IPS-15b (cell line): ENCODE measurements around the gene MAP2K7.
A peak's percentile ranks its signal among the peaks of the same experiment; 100 is the strongest.

Source experiments
- H3K27me3 ChIP-seq: one replicate; pipeline ENCODE4 v1.6.1; 2013; ENCODE audit warnings: low read length; ENCODE audit not compliant: control insufficient read depth, insufficient read depth
- H3K36me3 ChIP-seq: one replicate; pipeline ENCODE4 v1.6.1; 2013; ENCODE audit warnings: low read length; ENCODE audit not compliant: control insufficient read depth, insufficient read depth
- H3K4me1 ChIP-seq: one replicate; pipeline ENCODE4 v1.6.1; 2013; ENCODE audit warnings: mild to moderate bottlenecking, low read length; ENCODE audit not compliant: control insufficient read depth, insufficient read depth
- H3K4me3 ChIP-seq: one replicate; pipeline ENCODE4 v1.5.1; 2013; ENCODE audit warnings: low read depth, low read length
- H3K9ac ChIP-seq: one replicate; pipeline ENCODE4 v1.6.1; 2013; ENCODE audit warnings: low read depth, mild to moderate bottlenecking, low read length
- H3K9me3 ChIP-seq: one replicate; pipeline ENCODE4 v1.6.1; 2013; ENCODE audit warnings: mild to moderate bottlenecking, low read length; ENCODE audit not compliant: control insufficient read depth, insufficient read depth

The MAP2K7 gene

DNA sequence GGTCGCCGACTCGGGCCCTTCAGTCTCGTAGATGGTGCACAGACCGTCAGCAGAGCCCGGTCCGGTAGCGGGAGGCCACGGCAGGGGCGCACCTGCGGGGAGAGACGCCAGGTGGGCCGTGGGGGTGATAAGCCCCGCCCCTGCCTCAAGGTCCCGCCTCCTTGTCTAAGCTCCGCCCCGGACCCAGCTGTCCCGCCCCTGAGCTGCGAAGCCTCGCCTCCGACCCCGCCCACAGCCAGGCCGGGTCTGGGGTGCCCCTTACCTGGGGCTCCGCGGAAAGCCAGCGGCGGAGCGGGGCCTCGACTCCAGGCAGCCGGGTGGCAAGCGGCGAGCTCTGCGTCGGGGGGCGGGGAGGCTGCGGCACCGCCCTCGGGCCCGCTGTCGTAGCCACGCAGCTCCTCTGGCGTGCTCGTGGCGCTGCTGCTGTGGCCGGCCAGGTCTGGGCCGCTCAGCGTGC lies 34.2 kb upstream of the MAP2K7 start:
- Histone ChIP-seq H3K4me3 (peak overlapping the region; percentile 69), H3K9me3 (no peaks in the 10 kb centered on the region), H3K9ac (no peak overlapping the region), H3K27me3 (peaks cover 38% of the 10 kb centered on the region), H3K4me1 (peaks cover 11% of the 10 kb centered on the region), H3K36me3 (no peaks in the 10 kb centered on the region)

DNA sequence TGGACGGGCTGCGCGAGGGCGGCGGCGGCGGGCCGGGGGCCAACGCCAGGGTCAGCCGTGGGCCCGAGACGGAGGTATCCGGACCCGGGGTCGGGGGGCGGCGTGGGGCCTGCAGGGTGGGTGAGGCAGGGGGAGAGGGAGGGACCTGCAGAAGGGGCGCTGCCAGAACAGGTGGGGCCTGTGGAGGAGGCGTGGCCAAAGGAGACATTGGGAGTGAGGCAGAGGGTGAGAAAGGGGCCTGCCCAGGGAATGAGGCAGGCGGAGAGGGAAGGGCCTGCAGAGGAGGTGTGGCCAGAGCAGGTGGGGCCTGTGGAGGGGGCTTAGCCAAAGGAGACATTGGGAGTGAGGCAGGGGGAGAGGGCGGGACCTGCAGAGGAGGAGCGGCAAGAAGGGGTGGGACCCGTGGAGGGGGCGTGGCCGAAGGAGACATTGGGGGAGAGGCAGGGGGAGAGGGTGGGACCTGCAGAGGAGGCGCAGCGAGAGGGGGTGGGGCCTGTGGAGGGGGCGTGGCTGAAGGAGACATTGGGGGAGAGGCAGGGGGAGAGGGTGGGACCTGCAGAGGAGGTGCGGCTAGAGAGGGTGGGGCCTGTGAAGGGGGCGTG lies 33.7 kb upstream of the MAP2K7 start:
- no peaks in the 10 kb centered on the region for H3K9me3 ChIP-seq
- no peak overlapping the region for H3K9ac ChIP-seq
- peaks cover 36% of the 10 kb centered on the region for H3K27me3 ChIP-seq
- H3K4me1 ChIP-seq: peaks cover 11% of the 10 kb centered on the region
- H3K36me3 ChIP-seq: no peaks in the 10 kb centered on the region
- peak overlapping the region; percentile 69 for H3K4me3 ChIP-seq

DNA sequence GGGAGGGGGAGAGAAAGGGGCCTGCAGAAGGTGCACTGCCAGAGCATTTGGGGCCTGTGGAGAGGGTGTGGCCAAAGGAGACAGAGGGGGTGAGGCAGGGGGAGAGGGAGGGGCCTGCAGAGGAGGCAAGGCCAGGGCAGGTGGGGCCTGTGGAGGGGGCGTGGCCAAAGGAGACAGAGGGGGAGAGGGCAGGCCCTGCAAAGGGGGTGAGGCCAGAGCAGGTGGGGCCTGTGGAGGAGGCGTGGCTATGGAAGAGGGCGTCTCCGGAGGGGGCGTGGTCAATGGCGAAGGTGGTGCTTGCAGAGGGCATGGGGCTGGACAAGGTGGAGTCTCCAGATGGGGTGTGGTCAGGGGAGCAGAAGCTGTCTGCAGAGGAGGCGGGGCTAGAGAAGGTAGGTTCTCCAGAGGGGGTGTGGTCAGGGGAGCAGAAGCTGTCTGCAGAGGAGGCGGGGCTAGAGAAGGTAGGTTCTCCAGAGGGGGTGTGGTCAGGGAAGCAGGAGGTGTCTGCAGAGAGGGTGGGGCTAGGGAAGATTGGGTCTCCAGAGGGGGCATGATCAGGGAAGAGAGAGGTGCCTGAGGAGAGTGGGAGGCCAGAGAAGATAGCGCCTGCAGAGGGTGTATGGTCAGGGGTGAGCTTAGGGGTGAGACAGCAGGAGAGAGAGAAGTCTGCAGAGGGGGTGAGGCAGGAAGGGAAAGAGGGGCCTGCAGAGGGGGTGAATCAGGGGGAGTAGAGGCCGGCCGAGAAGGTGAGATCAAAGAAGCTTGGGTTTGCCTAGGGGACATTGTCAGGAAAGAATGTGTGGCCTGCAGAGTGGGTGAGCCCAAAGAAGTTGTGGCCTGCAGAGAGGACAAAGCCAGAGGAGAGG lies 32.9 kb upstream of the MAP2K7 start:
- H3K27me3 ChIP-seq: peaks cover 29% of the 10 kb centered on the region
- H3K9ac ChIP-seq: no peak overlapping the region
- peak overlapping the region; percentile 4 for H3K4me3 ChIP-seq
- H3K36me3 ChIP-seq: no peaks in the 10 kb centered on the region
- peaks cover 6% of the 10 kb centered on the region for H3K4me1 ChIP-seq
- H3K9me3 ChIP-seq: no peaks in the 10 kb centered on the region

DNA sequence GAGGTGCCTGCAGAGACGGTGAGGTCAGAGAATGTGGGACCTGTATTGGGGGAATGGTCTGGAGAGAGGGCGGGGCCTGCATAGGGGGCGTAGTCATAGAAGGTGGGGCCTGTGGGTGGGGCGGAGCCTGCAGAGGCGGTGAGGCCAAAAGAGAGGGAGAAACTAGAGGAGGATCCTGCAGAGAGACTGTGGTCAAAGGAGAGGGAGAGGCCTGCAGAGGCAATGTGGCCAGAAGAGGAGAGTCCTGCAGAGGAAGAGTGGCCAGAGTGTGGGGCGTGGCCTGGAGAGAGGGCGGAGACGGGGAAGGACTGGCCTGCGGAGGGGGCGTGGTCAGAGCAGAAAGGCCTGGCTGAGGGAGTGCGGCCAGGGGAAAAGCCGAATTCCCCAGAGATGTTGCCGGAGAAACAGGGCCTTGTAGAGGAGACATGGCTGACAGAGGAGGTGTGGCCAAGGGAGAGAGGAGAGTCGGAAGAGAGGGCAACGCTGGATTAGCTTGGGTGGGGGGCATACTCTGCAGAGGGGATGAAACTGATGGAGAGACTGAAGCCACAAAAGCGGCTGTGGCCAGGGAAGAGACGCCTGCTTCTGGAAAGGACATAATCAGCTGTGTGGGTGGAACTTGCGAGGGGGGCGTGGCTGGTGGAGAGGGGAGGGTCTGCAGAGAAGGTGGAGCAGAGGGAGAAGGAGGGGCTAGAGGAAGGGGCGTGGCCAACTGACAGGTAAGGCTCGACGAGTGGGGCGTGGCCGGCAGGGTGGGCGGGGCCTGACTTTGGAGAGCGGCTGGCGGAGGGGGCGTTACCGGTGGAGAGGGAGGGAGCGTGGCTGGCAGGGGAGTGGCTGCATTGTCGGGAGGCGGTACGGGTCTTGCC lies 32.0 kb upstream of the MAP2K7 start:
- H3K4me3 ChIP-seq: peak overlapping the region; percentile 56

DNA sequence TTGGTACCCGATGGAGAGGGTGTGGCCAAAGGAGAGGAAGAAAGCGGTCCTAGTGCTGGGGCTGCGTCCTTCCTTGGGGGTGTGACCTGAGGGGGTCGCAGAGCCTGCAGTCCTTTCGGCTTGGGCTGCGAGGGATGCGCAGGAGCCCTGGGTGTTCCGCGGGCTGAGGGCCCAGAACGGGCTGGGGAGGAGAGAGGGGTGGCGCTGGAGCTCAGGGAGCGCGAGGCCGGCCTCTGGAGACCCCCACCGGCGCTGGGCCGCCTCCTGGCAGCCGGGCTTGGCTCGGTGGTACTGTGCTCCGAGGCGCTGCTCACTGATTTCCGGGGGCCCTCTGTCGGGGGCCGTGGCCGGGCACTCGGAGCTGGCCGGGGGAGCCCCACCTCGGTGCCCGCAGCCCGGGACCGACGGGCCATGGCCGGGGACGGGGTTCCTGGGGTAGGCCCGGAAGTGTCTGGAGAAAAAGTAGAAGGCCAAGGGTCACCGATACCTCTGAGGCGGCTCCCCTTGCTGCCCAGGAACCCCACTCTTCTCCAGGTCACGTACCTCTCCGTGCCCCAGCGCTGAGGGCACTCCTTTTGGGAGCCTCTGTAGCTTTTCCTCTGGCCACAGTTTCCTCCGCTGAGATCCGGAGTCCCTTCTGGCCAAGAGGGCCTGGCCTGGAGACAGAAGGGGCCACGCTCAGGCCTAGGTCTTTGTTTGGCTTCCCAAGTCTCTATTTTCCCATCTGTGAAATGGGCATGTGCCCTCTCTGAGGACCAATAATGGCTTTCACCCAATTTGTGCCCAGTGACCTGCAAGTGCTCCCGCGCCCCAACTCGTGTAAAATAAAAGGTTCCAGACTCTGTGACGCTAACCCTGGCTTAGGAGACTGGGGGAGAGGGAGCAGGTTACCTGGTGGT lies 31.1 kb upstream of the MAP2K7 start:
- Histone ChIP-seq H3K36me3 (no peaks in the 10 kb centered on the region), H3K4me1 (peaks cover 6% of the 10 kb centered on the region), H3K9me3 (no peaks in the 10 kb centered on the region), H3K27me3 (peaks cover 20% of the 10 kb centered on the region), H3K4me3 (peak overlapping the region; percentile 79), H3K9ac (no peak overlapping the region)

More for the DNA sequence above, 32.0 kb upstream of the MAP2K7 start:
- no peak overlapping the region for H3K9ac ChIP-seq
- H3K9me3 ChIP-seq: no peaks in the 10 kb centered on the region
- peaks cover 29% of the 10 kb centered on the region for H3K27me3 ChIP-seq
- no peaks in the 10 kb centered on the region for H3K36me3 ChIP-seq
- H3K4me1 ChIP-seq: peaks cover 6% of the 10 kb centered on the region

DNA sequence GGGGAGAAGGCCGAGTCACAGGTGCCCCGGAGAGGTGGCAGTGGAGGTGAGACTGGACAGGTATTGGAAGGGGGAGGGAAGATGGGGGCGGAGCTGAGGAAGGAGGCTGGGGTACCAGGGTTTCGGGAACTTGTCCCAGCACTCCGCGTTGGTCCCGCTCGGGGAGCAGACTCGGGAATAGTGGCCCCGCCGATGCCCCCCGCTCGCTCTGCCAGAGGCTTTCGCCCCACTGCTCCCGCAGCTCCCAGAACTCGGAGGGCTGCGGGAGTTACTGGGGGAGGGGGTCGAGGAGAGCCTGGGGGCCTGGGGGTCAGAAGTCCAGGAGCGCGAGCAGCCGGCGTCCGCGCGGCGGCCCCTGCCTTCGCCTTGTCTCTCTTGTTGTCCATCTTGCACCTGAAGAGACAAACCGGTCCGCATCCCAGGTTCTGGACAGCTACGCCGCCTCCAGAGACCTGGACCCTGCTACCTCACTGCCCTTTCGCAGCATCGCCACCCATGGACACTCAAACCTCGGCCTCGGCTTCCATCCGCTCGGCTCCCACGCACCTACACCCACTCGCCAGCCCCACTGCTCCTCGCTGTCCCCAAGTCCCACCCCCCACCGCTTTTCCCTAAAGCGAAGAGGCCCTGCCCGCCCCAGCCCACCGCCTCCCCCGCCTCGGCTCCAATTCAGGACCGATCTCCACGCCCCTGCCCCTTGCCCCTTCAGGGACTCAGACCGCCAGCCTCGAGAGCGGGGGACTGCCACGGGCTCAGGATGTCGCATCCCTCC lies 30.2 kb upstream of the MAP2K7 start:
- H3K9ac ChIP-seq: no peak overlapping the region
- peaks cover 6% of the 10 kb centered on the region for H3K4me1 ChIP-seq
- H3K27me3 ChIP-seq: peaks cover 17% of the 10 kb centered on the region
- H3K9me3 ChIP-seq: no peaks in the 10 kb centered on the region
- H3K36me3 ChIP-seq: no peaks in the 10 kb centered on the region
- peak overlapping the region; percentile 79 for H3K4me3 ChIP-seq

DNA sequence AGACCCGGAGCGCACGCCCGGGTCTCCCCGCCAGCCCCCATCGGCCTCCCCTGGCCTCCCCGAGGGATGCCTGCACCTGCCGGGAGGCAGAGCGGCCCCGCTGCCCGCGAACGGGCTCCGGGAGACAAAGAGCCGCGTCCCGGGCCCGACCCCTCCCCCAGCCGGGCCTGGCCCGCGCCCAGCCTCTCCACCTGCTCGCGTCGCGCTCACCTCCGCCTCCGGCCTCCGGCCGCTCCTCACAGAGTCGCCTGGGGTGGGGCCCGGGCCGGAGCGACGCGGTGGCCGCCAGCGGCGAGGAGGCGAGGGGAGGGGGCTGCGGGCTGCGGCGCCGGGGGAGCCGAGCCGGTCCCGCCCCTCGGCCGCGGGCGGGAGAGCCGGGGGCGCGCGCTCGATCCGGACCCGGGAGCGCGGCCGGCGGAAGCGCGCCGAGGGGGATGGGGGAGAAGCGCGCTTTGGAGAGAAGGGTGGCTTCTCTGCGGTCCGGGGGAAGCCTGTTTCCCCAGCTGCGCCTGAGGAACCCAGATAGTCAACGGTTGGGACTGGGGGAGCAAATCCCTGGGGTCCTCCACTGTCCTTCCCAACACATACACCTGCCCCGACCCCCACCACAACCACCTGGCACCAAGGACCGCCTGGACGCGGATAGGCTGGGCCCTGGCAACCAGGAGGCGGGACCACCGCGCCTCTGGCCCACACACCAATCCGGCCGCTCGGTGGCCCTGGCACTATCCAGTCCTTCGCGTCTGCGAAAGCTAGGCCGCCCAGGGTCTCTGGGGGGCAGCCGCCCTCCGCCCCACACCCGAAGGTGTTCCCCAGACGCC lies 29.4 kb upstream of the MAP2K7 start, which contains the start of gene PRR36:
PRR36 (minus strand) TSS at position 315 of the 821 bp plus-strand sequence. CDS start 701 bp downstream, outside the sequence.
- peaks cover 6% of the 10 kb centered on the region for H3K4me1 ChIP-seq

DNA sequence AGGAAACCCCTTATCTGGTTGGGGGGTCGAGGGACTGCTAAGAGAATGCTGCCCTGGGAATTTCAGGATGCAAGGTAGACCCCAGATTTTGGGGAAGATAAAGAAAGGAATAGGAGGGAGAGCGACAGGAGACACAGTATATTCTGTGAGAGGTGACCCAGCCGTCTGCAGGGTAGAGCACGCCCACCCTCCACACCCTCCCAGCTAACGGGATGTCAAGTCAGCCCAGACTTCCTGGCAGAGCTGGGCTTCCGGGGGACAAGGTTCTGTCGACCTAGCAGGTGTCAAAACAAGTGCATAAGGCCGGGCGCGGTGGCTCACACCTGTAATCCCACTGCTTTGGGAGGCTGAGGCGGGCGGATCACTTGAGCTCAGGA lies 28.8 kb upstream of the MAP2K7 start:
- H3K9ac ChIP-seq: no peak overlapping the region
- H3K9me3 ChIP-seq: no peaks in the 10 kb centered on the region
- H3K4me3 ChIP-seq: peak overlapping the region; percentile 79
- H3K36me3 ChIP-seq: no peaks in the 10 kb centered on the region
- peaks cover 6% of the 10 kb centered on the region for H3K4me1 ChIP-seq
- peaks cover 17% of the 10 kb centered on the region for H3K27me3 ChIP-seq

More for the DNA sequence above, 29.4 kb upstream of the MAP2K7 start, which contains the start of gene PRR36:
- peak within 1 kb of the TSS; percentile 79 for H3K4me3 ChIP-seq
- H3K27me3 ChIP-seq: peaks cover 17% of the 10 kb centered on the region
- no peak within 1 kb of the TSS for H3K9ac ChIP-seq
- no peaks in the 10 kb centered on the region for H3K36me3 ChIP-seq
- H3K9me3 ChIP-seq: no peaks in the 10 kb centered on the region

DNA sequence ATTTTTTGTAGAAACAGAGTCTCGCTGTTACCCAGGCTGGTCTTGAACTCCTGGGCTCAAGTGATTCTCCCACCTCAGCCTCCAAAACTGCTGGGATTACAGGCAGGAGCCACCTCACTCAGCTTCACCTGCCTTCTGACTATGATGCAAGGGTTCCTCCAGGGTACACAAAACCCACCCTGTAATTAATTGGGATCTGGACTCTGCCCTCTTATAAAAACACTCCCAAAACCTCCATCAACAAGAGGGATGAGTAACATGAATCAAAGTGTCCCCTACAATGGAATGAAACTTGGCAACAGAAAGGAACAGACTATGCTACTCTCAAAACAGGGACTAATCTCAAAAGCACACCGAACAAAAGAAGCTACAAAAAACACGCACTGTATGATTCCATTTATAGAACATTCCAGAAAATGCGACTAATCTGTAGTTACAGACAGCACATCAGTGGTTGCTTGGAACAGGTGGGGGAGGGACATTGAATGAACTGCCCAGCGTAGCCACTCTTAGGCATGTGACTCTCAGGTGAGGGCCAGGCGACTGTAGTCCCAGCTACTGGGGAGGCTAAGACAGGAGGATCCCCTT lies 26.3 kb upstream of the MAP2K7 start:
- H3K9ac ChIP-seq: no peak overlapping the region
- peaks cover 4% of the 10 kb centered on the region for H3K4me1 ChIP-seq
- H3K4me3 ChIP-seq: no peak overlapping the region
- no peaks in the 10 kb centered on the region for H3K36me3 ChIP-seq
- H3K27me3 ChIP-seq: peaks cover 17% of the 10 kb centered on the region
- no peaks in the 10 kb centered on the region for H3K9me3 ChIP-seq
